ENCODE measurements around the gene HS3ST3A1. TPM values are rescaled to one million over a fixed set of nuclear protein-coding genes. Genes with fewer than 3 reads are reported as not detected.
"Not testable (repeated sequence)": the region's sequence is repeated elsewhere in the genome, so short reads cannot be mapped to it uniquely, and the experiment has no call there.

The HS3ST3A1 gene
- polyA plus RNA-seq, 3 donors = 2.6 to 5.3 (median 4.5) TPM

- no peak for DNase-seq (ENCODE audit: extremely low read depth in 1 of 11, low read depth in 9 of 11, low spot score in 4 of 11)
Measured at GRCh38 chr17:13518261-13519000, 83.3 kb downstream of the HS3ST3A1 start.

- no peak for DNase-seq (ENCODE audit: extremely low read depth in 1 of 11, low read depth in 9 of 11, low spot score in 4 of 11)
Measured at GRCh38 chr17:13513039-13513405, 88.7 kb downstream of the HS3ST3A1 start.

GRCh38 chr17:13510062-13510461, 91.7 kb downstream of the HS3ST3A1 start:
- no peak for DNase-seq (ENCODE audit: extremely low read depth in 1 of 11, low read depth in 9 of 11, low spot score in 4 of 11)

- peak in 2 of 11 donors; percentile 28 to 29 for DNase-seq (ENCODE audit: extremely low read depth in 1 of 11, low read depth in 9 of 11, low spot score in 4 of 11)
Measured at GRCh38 chr17:13509527-13509926, 92.2 kb downstream of the HS3ST3A1 start.

- peak in 1 of 11 donors; percentile 18 for DNase-seq (ENCODE audit: extremely low read depth in 1 of 11, low read depth in 9 of 11, low spot score in 4 of 11)
Measured at GRCh38 chr17:13508896-13509295, 92.8 kb downstream of the HS3ST3A1 start.

DNA sequence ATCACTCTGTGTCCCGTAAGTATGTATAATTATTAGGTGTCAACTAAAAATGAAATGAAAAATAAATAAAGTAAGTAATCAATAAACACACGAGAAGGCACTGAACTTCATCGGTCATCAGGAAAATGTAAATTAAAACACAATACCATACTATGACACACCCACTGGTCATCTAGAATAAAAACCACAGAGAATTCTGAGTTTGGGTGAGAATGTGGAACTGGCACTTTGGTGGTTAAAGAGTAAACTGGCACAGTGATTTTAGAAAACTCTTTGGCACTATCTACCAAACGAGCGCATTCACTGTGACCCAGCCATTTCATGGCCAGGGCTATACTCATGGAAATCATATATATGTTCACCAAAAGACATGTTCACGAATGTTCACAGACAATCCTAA, 98.2 kb downstream of the HS3ST3A1 start:
- no peak for DNase-seq (ENCODE audit: extremely low read depth in 1 of 11, low read depth in 9 of 11, low spot score in 4 of 11)

DNA sequence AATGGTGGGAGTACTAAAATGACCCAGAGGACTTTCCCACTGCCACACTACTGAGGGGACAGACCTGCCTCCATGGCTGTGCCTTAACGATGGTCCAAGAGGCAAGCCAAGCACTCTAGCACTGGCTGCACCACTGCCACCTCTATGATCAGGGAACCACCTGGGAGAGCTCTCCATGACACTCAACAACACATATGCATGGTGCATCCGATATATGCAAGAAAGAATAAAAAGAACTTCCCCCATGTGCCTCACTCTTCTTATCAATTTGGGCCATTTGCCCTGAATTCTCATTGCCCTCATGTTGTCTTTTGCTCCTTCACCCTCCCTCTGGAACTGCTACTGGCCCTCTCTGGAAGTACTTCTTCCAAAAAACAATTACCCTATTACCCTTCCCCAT, 99.5 kb downstream of the HS3ST3A1 start:
- DNase-seq (ENCODE audit: extremely low read depth in 1 of 11, low read depth in 9 of 11, low spot score in 4 of 11) = no peak

- no peak for DNase-seq (ENCODE audit: extremely low read depth in 1 of 11, low read depth in 9 of 11, low spot score in 4 of 11)
Measured at GRCh38 chr17:13500947-13501346, 100.8 kb downstream of the HS3ST3A1 start.

GRCh38 chr17:13498184-13498583, 103.5 kb downstream of the HS3ST3A1 start:
- DNase-seq (ENCODE audit: extremely low read depth in 1 of 11, low read depth in 9 of 11, low spot score in 4 of 11) = no peak

GRCh38 chr17:13496553-13497056, 105.1 kb downstream of the HS3ST3A1 start:
- DNase-seq (ENCODE audit: extremely low read depth in 1 of 11, low read depth in 9 of 11, low spot score in 4 of 11) = not testable (repeated sequence)

DNA sequence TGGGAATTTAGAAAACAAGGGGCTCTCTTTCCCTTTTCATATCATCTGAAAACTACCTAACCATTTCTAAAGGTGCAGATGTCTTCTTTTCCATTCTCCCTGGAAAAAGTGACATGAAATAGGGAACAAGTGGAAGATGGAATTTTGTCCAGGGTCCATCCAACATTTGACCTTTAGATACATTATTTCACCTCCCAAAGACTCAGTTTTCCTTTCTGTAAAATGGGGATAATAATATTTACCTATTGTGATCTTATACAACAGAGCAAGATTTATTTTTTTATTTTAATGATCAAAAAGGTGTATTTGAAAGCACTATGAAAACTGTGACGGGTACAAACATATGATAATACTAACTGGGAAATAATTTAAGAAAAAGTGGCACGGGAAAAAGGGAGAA, 106.3 kb downstream of the HS3ST3A1 start:
- DNase-seq (ENCODE audit: extremely low read depth in 1 of 11, low read depth in 9 of 11, low spot score in 4 of 11) = no peak

DNA sequence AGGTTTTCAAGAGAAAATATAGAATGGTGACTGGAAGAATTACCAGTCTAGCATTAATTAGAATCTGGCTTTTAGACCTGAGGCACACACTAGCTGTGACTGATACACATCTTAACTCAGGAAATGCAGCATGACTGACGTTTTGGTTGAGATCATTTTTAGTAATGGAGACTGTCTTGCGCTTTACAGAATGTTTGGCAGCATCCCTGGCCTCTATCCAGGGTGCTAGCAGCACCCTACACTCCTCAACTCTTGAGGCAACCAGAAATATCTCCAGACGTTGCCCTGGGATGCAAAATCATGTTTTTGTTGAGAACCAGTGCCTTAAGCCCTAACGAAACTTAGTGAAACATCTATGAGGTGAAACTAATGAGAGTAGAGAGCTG, 109.0 kb downstream of the HS3ST3A1 start:
- DNase-seq (ENCODE audit: extremely low read depth in 1 of 11, low read depth in 9 of 11, low spot score in 4 of 11) = no peak

GRCh38 chr17:13491916-13492736, 109.6 kb downstream of the HS3ST3A1 start:
- no peak for DNase-seq (ENCODE audit: extremely low read depth in 1 of 11, low read depth in 9 of 11, low spot score in 4 of 11)

- DNase-seq (ENCODE audit: extremely low read depth in 1 of 11, low read depth in 9 of 11, low spot score in 4 of 11) = no peak
Measured at GRCh38 chr17:13491491-13491890, 110.2 kb downstream of the HS3ST3A1 start.

GRCh38 chr17:13490906-13491482, 110.7 kb downstream of the HS3ST3A1 start:
- DNase-seq (ENCODE audit: extremely low read depth in 1 of 11, low read depth in 9 of 11, low spot score in 4 of 11) = no peak

- no peak for DNase-seq (ENCODE audit: extremely low read depth in 1 of 11, low read depth in 9 of 11, low spot score in 4 of 11)
Measured at GRCh38 chr17:13490427-13490826, 111.3 kb downstream of the HS3ST3A1 start.

GRCh38 chr17:13485327-13485726, 116.4 kb downstream of the HS3ST3A1 start:
- DNase-seq (ENCODE audit: extremely low read depth in 1 of 11, low read depth in 9 of 11, low spot score in 4 of 11) = no peak

- DNase-seq (ENCODE audit: extremely low read depth in 1 of 11, low read depth in 9 of 11, low spot score in 4 of 11) = no peak
Measured at GRCh38 chr17:13484020-13484419, 117.7 kb downstream of the HS3ST3A1 start.

GRCh38 chr17:13480877-13481276, 120.9 kb downstream of the HS3ST3A1 start:
- no peak for DNase-seq (ENCODE audit: extremely low read depth in 1 of 11, low read depth in 9 of 11, low spot score in 4 of 11)

DNA sequence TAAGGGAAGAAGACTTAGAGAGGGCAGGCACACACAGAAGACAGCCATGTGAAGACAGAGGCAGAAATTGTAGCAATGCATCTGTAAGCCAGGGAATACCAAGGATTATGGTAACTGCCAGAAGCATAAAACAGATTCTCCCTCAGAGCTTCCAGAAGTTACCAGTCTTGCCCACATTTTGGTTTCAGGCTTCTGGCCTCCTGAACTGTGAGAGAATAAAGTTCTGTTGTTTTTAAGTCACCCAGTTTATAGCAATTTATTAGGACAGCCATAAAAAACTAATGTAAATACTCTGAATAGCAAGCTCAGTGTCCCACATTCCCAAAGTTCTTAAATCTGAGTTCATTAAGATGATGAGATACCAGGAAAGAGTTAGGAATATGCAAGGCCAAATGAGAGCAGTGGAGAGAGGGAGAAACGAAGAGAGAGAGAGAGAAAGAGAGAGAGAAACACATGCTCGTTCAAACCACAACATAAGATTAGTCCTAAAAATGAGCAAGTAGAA, 123.4 kb downstream of the HS3ST3A1 start:
- no peak for DNase-seq (ENCODE audit: extremely low read depth in 1 of 11, low read depth in 9 of 11, low spot score in 4 of 11)

All from renal cortex interstitium (tissue), 11 donors.